ENCODE results near the gene SNX10.

Gene SNX10

DNA sequence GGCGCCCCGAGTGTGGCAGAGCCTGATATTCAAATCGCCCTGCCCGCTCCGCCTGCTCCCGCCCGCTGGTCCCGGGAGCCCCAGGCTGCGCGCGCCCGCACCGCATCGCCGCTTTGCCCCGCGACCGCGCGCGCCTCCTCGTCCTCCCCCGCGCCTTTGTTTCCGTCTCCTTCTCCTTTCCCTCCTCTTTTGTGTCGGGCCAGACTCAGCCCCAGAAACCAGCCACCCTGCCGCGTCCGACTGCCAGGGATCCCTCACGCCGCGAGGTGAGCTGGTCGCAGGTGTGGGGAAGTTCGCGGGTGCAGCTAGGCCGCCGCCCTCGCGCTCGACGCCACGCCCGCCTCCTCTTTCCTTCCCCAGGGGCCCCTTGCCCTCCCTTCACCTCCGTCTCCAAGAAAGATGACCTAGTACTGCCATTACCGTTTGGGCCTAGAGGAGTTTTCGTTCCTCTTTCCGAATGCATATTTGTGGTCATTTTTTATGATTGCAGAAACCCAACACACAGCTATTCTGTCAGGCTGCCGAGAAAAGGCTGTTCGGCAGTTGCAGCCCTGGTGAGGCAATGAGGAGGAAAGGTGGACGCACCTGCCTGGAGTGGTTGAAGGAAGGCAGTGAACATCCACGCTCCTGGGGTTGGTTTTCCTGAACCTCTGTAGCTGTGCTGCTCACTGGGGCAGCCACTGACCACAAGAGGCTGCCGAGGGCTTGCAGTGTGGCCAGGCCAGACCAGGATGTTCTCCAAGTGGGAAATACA is 107.3 kb downstream of the SNX10 start:
- H3K18ac ChIP-seq (ENCODE audit: low read length), result no peak overlapping the region
- H3K79me2 ChIP-seq (ENCODE audit: control insufficient read depth, insufficient read depth, low read length, poor library complexity), result no peaks in the 10 kb centered on the region
- no peak overlapping the region for H4K91ac ChIP-seq (ENCODE audit: low read depth, low read length)
- no peaks in the 10 kb centered on the region for H3K9me3 ChIP-seq (ENCODE audit: insufficient read depth, low read depth, low read length)
- H3K4ac ChIP-seq (ENCODE audit: low read depth, low read length), result no peak overlapping the region
- H2AK5ac ChIP-seq (ENCODE audit: low read length), result no peak overlapping the region
- peak overlapping the region; percentile 55 for H4K8ac ChIP-seq (ENCODE audit: low read depth, low read length)
- no CpG with 5 or more reads among the region's 52 CpGs for WGBS (ENCODE audit: extremely low coverage, insufficient coverage, insufficient read length)
- DNase-seq, result peak in 1 of 2 donors; percentile 48
- H3K4me3 ChIP-seq (ENCODE audit: low read depth, low read length), result peak overlapping the region; percentile 76
- H3K9ac ChIP-seq (ENCODE audit: low read length), result peak overlapping the region; percentile 24
- peaks cover 0 to 7% of the 10 kb centered on the region in 2 experiments for H3K4me1 ChIP-seq (ENCODE audit: control insufficient read depth in 1 of 2, insufficient read depth in 2 of 2, low read length in 2 of 2)
- H3K36me3 ChIP-seq (ENCODE audit: control insufficient read depth in 1 of 2, insufficient read depth in 2 of 2, low read length in 2 of 2), result no peaks in the 10 kb centered on the region
- H2AFZ ChIP-seq (ENCODE audit: insufficient read depth, low read length, poor library complexity), result peak overlapping the region; percentile 65
- H3K27me3 ChIP-seq (ENCODE audit: insufficient read depth, low read length), result no peaks in the 10 kb centered on the region
- peak overlapping the region; percentile 88 for H3K4me2 ChIP-seq (ENCODE audit: low read length)
- H3K23ac ChIP-seq (ENCODE audit: low read length), result no peak overlapping the region
- H3K79me1 ChIP-seq (ENCODE audit: low read length), result no peaks in the 10 kb centered on the region
- no peak overlapping the region for H2BK12ac ChIP-seq (ENCODE audit: low read length)
- no peak overlapping the region for H3K14ac ChIP-seq (ENCODE audit: low read length)
- H2BK5ac ChIP-seq (ENCODE audit: low read depth, low read length, poor library complexity), result no peak overlapping the region
- no peak overlapping the region for H3K27ac ChIP-seq (ENCODE audit: low read depth, low read length)
- peak overlapping the region; percentile 0 for H4K12ac ChIP-seq (ENCODE audit: low read depth, low read length)
- no peak overlapping the region for H2BK120ac ChIP-seq (ENCODE audit: insufficient read depth, low read length, poor library complexity)

DNA sequence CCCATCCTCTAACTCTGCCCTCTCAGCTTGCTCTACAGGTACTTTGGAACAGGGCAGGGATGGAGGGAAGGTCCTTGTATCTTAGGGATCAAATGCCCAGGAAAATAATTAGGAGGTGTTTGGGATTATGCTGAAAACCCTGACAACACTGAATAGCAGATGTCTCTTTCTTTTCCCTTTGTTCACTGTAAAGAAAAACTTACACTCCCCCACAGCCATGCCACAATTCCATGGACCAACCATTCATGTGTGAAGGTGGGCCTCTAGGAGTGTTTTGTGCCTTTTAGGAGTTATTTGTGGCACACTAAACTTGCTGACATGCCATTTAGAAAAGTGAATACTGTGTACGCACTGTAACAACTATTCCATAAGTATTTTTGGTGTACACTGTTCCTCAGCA is 108.1 kb downstream of the SNX10 start:
- Histone ChIP-seq H4K12ac (ENCODE audit: low read depth, low read length) (no peak overlapping the region), H2AFZ (ENCODE audit: insufficient read depth, low read length, poor library complexity) (no peak overlapping the region), H3K23ac (ENCODE audit: low read length) (no peak overlapping the region), H3K4ac (ENCODE audit: low read depth, low read length) (no peak overlapping the region), H4K8ac (ENCODE audit: low read depth, low read length) (no peak overlapping the region), H3K9ac (ENCODE audit: low read length) (peak overlapping the region; percentile 33), H3K36me3 (ENCODE audit: control insufficient read depth in 1 of 2, insufficient read depth in 2 of 2, low read length in 2 of 2) (no peaks in the 10 kb centered on the region), H3K4me3 (ENCODE audit: low read depth, low read length) (no peak overlapping the region), H3K14ac (ENCODE audit: low read length) (no peak overlapping the region), H3K27ac (ENCODE audit: low read depth, low read length) (no peak overlapping the region), H2BK5ac (ENCODE audit: low read depth, low read length, poor library complexity) (no peak overlapping the region), H3K79me2 (ENCODE audit: control insufficient read depth, insufficient read depth, low read length, poor library complexity) (no peaks in the 10 kb centered on the region), H3K9me3 (ENCODE audit: insufficient read depth, low read depth, low read length) (no peaks in the 10 kb centered on the region), H3K27me3 (ENCODE audit: insufficient read depth, low read length) (no peaks in the 10 kb centered on the region), H3K79me1 (ENCODE audit: low read length) (peaks cover under 1% of the 10 kb centered on the region), H4K91ac (ENCODE audit: low read depth, low read length) (no peak overlapping the region), H3K4me1 (ENCODE audit: control insufficient read depth in 1 of 2, insufficient read depth in 2 of 2, low read length in 2 of 2) (peaks cover 0 to 7% of the 10 kb centered on the region in 2 experiments), H3K18ac (ENCODE audit: low read length) (no peak overlapping the region), H2BK12ac (ENCODE audit: low read length) (no peak overlapping the region), H2AK5ac (ENCODE audit: low read length) (no peak overlapping the region), H2BK120ac (ENCODE audit: insufficient read depth, low read length, poor library complexity) (no peak overlapping the region), H3K4me2 (ENCODE audit: low read length) (no peak overlapping the region)
- no peak for DNase-seq
- no CpG with 5 or more reads among the region's 1 CpG for whole genome bisulfite sequencing (ENCODE audit: extremely low coverage, insufficient coverage, insufficient read length)

DNA sequence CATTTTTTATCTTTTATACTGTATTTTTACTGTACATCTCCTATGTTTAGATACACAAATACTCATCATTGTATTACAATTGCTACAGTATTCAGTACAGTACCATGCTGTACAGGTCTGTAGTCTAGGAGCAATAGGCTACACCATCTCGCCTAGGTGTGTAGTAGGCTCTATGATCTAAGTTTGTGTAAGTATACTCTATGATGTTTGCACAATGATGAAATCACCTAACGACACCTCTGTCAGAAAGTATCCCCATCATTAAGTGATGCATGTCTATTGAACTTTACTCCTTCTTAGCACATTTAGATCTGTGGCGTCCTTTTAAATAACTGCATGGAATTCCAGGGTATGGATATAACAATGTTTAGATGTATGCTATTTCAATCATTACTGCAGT is 112.0 kb downstream of the SNX10 start:
- H3K36me3 ChIP-seq (ENCODE audit: control insufficient read depth in 1 of 2, insufficient read depth in 2 of 2, low read length in 2 of 2), result no peaks in the 10 kb centered on the region
- no peak overlapping the region for H4K91ac ChIP-seq (ENCODE audit: low read depth, low read length)
- H3K9ac ChIP-seq (ENCODE audit: low read length), result no peak overlapping the region
- H3K4me3 ChIP-seq (ENCODE audit: low read depth, low read length), result no peak overlapping the region
- H2AK5ac ChIP-seq (ENCODE audit: low read length), result no peak overlapping the region
- H3K4ac ChIP-seq (ENCODE audit: low read depth, low read length), result no peak overlapping the region
- H3K18ac ChIP-seq (ENCODE audit: low read length), result no peak overlapping the region
- no peak overlapping the region for H3K4me2 ChIP-seq (ENCODE audit: low read length)
- H4K8ac ChIP-seq (ENCODE audit: low read depth, low read length), result no peak overlapping the region
- H3K23ac ChIP-seq (ENCODE audit: low read length), result no peak overlapping the region
- no CpG with 5 or more reads among the region's 3 CpGs for WGBS (ENCODE audit: extremely low coverage, insufficient coverage, insufficient read length)
- peaks cover 1% of the 10 kb centered on the region for H3K79me1 ChIP-seq (ENCODE audit: low read length)
- no peaks in the 10 kb centered on the region for H3K27me3 ChIP-seq (ENCODE audit: insufficient read depth, low read length)
- no peak overlapping the region for H2BK12ac ChIP-seq (ENCODE audit: low read length)
- no peak overlapping the region for H3K14ac ChIP-seq (ENCODE audit: low read length)
- no peak overlapping the region for H4K12ac ChIP-seq (ENCODE audit: low read depth, low read length)
- no peaks in the 10 kb centered on the region for H3K79me2 ChIP-seq (ENCODE audit: control insufficient read depth, insufficient read depth, low read length, poor library complexity)
- H3K4me1 ChIP-seq (ENCODE audit: control insufficient read depth in 1 of 2, insufficient read depth in 2 of 2, low read length in 2 of 2), result peaks cover 0 to 3% of the 10 kb centered on the region in 2 experiments
- H3K27ac ChIP-seq (ENCODE audit: low read depth, low read length), result no peak overlapping the region
- no peak overlapping the region for H2BK120ac ChIP-seq (ENCODE audit: insufficient read depth, low read length, poor library complexity)
- DNase-seq, result no peak
- no peaks in the 10 kb centered on the region for H3K9me3 ChIP-seq (ENCODE audit: insufficient read depth, low read depth, low read length)
- H2AFZ ChIP-seq (ENCODE audit: insufficient read depth, low read length, poor library complexity), result no peak overlapping the region
- no peak overlapping the region for H2BK5ac ChIP-seq (ENCODE audit: low read depth, low read length, poor library complexity)

DNA sequence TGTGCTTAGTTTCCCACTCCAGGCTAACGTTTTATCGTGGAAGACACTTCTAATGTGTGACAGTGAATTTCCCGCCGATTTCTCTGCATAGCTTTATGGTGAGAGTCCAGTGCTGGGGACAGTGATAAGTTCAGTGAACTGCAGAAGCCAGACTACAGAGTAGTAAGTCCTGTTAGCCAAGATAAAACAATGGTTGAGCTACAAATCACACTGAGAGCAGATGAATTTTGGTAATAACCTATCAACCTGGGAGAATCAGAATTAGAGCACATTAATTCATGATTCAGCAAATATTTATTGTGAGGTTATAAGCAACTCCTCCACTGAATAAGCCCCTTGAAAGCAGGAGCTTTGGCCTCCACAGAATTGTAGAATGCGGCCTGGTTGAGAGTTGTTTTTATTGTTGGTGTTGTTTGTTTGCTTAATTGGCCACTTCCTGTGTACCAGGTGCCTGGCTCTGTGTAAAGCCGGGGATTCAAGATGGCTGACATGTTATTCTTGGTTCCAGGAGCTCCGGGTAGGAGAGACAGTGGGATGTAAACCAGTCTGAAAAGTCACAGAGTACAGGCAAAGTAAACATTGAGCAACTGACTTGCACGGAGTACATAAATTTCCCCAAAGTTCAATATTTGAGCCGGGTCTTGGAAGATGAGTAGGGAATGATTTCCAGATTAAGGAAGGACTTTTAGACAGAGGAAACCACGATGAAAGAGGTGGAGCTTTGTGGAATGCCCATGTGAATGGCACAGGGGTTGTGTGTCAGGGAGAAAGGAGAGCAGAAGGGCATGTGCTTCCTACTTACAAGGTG is 112.7 kb downstream of the SNX10 start:
- no peak overlapping the region for H4K8ac ChIP-seq (ENCODE audit: low read depth, low read length)
- H2AK5ac ChIP-seq (ENCODE audit: low read length), result no peak overlapping the region
- no peak overlapping the region for H3K4ac ChIP-seq (ENCODE audit: low read depth, low read length)
- no peak overlapping the region for H3K14ac ChIP-seq (ENCODE audit: low read length)
- H4K91ac ChIP-seq (ENCODE audit: low read depth, low read length), result no peak overlapping the region
- no CpG with 5 or more reads among the region's 10 CpGs for WGBS (ENCODE audit: extremely low coverage, insufficient coverage, insufficient read length)
- H2AFZ ChIP-seq (ENCODE audit: insufficient read depth, low read length, poor library complexity), result no peak overlapping the region
- H4K12ac ChIP-seq (ENCODE audit: low read depth, low read length), result no peak overlapping the region
- no peak overlapping the region for H3K4me2 ChIP-seq (ENCODE audit: low read length)
- no peak overlapping the region for H3K18ac ChIP-seq (ENCODE audit: low read length)
- peaks cover 1% of the 10 kb centered on the region for H3K79me1 ChIP-seq (ENCODE audit: low read length)
- no peak overlapping the region for H3K9ac ChIP-seq (ENCODE audit: low read length)
- no peak overlapping the region for H2BK5ac ChIP-seq (ENCODE audit: low read depth, low read length, poor library complexity)
- H3K4me1 ChIP-seq (ENCODE audit: control insufficient read depth in 1 of 2, insufficient read depth in 2 of 2, low read length in 2 of 2), result no peaks in the 10 kb centered on the region
- no peak overlapping the region for H3K4me3 ChIP-seq (ENCODE audit: low read depth, low read length)
- no peaks in the 10 kb centered on the region for H3K36me3 ChIP-seq (ENCODE audit: control insufficient read depth in 1 of 2, insufficient read depth in 2 of 2, low read length in 2 of 2)
- no peak overlapping the region for H3K23ac ChIP-seq (ENCODE audit: low read length)
- H2BK120ac ChIP-seq (ENCODE audit: insufficient read depth, low read length, poor library complexity), result no peak overlapping the region
- H3K27me3 ChIP-seq (ENCODE audit: insufficient read depth, low read length), result no peaks in the 10 kb centered on the region
- H2BK12ac ChIP-seq (ENCODE audit: low read length), result no peak overlapping the region
- H3K9me3 ChIP-seq (ENCODE audit: insufficient read depth, low read depth, low read length), result no peaks in the 10 kb centered on the region
- no peak overlapping the region for H3K27ac ChIP-seq (ENCODE audit: low read depth, low read length)
- H3K79me2 ChIP-seq (ENCODE audit: control insufficient read depth, insufficient read depth, low read length, poor library complexity), result no peaks in the 10 kb centered on the region
- DNase-seq, result no peak

Measured in trophoblast cell (in vitro differentiated cells and primary cell).